ENCODE data around the gene PNMA5. TPM values are rescaled to one million over a fixed set of nuclear protein-coding genes. Genes with fewer than 3 reads are reported as not detected.

Gene PNMA5
- total RNA-seq, 4 donors from 2014 or later: not detected

DNA sequence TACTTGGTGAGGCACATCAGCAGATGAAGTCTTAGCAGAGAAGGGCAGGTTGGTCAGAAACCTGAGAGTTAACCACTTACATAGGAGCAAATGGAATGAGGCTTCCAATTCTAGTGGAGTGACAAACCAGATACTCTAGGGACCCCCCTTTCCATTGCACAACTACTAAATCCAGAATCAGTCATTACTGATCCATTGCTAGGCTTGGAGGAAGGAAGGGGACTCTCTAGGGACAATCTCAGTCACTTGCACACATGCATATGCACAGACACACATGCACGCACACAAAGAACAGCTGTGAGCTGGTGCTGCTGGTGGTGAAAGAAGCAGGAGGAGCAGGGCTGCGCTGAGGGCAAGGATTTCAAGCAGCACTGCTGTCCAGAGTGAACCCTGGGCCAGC, 25.7 kb downstream of the PNMA5 start:
- WGBS, 2 donors (ENCODE audit: low coverage in 1 of 2): 75% methylated on average over 2 of the region's 2 CpGs; no CpG with 5 or more reads in 1 of the 2 donors
- in situ Hi-C loops (cut with MboI; ENCODE audit: low pct_ligation_motif_present in 1 of 4, low pct_unique_long_range_greater_than_20kb in 1 of 4, low sequenced_read_pairs in 3 of 4): loop anchor here (25.0 kb wide), 4 partner anchors 544 to 1569 kb away; partner anchors contain the start of genes PNCK (in 4 of the 4), ARHGAP4 (in 1 of the 4), ATP2B3 (in 1 of the 4) and G6PD (in 1 of the 4)
- no peaks in the 10 kb centered on the region for H3K36me3 ChIP-seq
- no peak for DNase-seq
- intact Hi-C loops (cut with DNase I; ENCODE audit: low total_unique reads): no loop called here
- H3K4me1 ChIP-seq: no peaks in the 10 kb centered on the region
- no peak for TF ChIP-seq POLR2A (IDR thresholded peaks at IDR 0.05)
- no peak for TF ChIP-seq EP300 (IDR thresholded peaks at IDR 0.05; ENCODE audit: low read depth)
- TF ChIP-seq, protein P1, sequence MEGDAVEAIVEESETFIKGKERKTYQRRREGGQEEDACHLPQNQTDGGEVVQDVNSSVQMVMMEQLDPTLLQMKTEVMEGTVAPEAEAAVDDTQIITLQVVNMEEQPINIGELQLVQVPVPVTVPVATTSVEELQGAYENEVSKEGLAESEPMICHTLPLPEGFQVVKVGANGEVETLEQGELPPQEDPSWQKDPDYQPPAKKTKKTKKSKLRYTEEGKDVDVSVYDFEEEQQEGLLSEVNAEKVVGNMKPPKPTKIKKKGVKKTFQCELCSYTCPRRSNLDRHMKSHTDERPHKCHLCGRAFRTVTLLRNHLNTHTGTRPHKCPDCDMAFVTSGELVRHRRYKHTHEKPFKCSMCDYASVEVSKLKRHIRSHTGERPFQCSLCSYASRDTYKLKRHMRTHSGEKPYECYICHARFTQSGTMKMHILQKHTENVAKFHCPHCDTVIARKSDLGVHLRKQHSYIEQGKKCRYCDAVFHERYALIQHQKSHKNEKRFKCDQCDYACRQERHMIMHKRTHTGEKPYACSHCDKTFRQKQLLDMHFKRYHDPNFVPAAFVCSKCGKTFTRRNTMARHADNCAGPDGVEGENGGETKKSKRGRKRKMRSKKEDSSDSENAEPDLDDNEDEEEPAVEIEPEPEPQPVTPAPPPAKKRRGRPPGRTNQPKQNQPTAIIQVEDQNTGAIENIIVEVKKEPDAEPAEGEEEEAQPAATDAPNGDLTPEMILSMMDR (IDR thresholded peaks at IDR 0.05): no peak
- TF ChIP-seq POLR2AphosphoS5 (IDR thresholded peaks at IDR 0.05): no peak
- H3K9me3 ChIP-seq: no peaks in the 10 kb centered on the region
- no peak overlapping the region for H3K4me3 ChIP-seq
- H3K27me3 ChIP-seq: no peaks in the 10 kb centered on the region
- no peak overlapping the region for H3K27ac ChIP-seq

DNA sequence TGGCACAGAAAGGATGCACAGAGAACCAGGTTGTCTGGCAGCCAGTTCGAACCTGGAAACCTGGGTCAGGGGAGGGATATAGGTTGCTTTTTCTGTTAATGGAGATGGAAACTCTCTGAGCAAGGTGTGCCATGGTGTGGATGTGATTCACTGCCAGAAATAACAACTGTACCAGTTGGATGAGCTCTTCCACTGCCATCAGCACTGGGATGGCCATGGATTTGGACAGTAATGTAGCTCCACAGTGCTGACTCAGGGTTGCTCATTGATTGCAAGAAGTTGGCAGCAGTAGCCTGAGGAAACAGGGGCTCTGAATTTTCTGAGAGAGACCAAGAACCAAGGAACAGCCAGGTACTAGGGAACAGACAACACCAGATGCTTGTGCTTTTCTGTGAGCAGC, 33.8 kb downstream of the PNMA5 start:
- H3K27me3 ChIP-seq: no peaks in the 10 kb centered on the region
- no peak for DNase-seq
- intact Hi-C loops (cut with DNase I; ENCODE audit: low total_unique reads) (no loop called here), in situ Hi-C loops (cut with MboI; ENCODE audit: low pct_ligation_motif_present in 1 of 4, low pct_unique_long_range_greater_than_20kb in 1 of 4, low sequenced_read_pairs in 3 of 4) (loop anchor here (25.0 kb wide), 4 partner anchors 552 to 1577 kb away; partner anchors contain the start of genes PNCK (in 4 of the 4), ARHGAP4 (in 1 of the 4), ATP2B3 (in 1 of the 4) and G6PD (in 1 of the 4))
- no peaks in the 10 kb centered on the region for H3K36me3 ChIP-seq
- WGBS, 2 donors (ENCODE audit: low coverage in 1 of 2): 59% methylated on average over 1 of the region's 1 CpG; no CpG with 5 or more reads in 1 of the 2 donors
- peaks cover 0 to 4% (median 0%) of the 10 kb centered on the region in 4 donors for H3K4me1 ChIP-seq
- no peak overlapping the region for H3K4me3 ChIP-seq
- TF ChIP-seq, protein P1 (IDR thresholded peaks at IDR 0.05): no peak
- TF ChIP-seq EP300 (IDR thresholded peaks at IDR 0.05; ENCODE audit: low read depth): no peak
- TF ChIP-seq POLR2AphosphoS5 (IDR thresholded peaks at IDR 0.05): no peak
- TF ChIP-seq POLR2A (IDR thresholded peaks at IDR 0.05): no peak
- H3K27ac ChIP-seq: no peak overlapping the region
- no peaks in the 10 kb centered on the region for H3K9me3 ChIP-seq

DNA sequence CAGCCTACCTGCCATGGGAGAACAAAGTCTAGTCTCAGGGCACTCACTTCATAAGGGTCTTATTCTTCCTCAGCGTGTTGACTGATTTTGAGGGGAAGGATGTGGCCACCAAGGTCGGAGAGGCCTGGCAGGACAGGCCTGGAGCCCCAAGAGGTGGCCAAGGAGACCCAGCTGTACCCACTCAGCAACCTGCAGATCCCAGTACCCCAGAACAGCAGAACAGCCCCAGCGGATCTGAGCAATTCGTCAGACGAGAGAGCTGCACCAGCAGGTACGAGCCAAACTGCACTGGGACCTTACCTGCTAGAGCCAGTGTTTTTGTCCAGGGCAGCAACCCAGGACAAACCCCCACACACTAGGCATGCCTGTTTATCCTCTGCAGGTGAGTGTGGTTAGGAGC, 34.3 kb downstream of the PNMA5 start:
- no peaks in the 10 kb centered on the region for H3K9me3 ChIP-seq
- peaks cover 0 to 4% (median 0%) of the 10 kb centered on the region in 4 donors for H3K4me1 ChIP-seq
- H3K27ac ChIP-seq: no peak overlapping the region
- intact Hi-C loops (cut with DNase I; ENCODE audit: low total_unique reads): loop anchor here (5.0 kb wide), 1 partner anchor 1573 kb away; no protein-coding TSS in a partner anchor
- DNase-seq: no peak
- no peaks in the 10 kb centered on the region for H3K27me3 ChIP-seq
- WGBS, 2 donors (ENCODE audit: low coverage in 1 of 2): 72% methylated on average over 6 of the region's 6 CpGs; no CpG with 5 or more reads in 1 of the 2 donors
- TF ChIP-seq, protein P1 (IDR thresholded peaks at IDR 0.05): no peak
- H3K36me3 ChIP-seq: no peaks in the 10 kb centered on the region
- in situ Hi-C loops (cut with MboI; ENCODE audit: low pct_ligation_motif_present in 1 of 4, low pct_unique_long_range_greater_than_20kb in 1 of 4, low sequenced_read_pairs in 3 of 4): loop anchor here (25.0 kb wide), 4 partner anchors 553 to 1578 kb away; partner anchors contain the start of genes PNCK (in 4 of the 4), ARHGAP4 (in 1 of the 4), ATP2B3 (in 1 of the 4) and G6PD (in 1 of the 4)
- no peak overlapping the region for H3K4me3 ChIP-seq

DNA sequence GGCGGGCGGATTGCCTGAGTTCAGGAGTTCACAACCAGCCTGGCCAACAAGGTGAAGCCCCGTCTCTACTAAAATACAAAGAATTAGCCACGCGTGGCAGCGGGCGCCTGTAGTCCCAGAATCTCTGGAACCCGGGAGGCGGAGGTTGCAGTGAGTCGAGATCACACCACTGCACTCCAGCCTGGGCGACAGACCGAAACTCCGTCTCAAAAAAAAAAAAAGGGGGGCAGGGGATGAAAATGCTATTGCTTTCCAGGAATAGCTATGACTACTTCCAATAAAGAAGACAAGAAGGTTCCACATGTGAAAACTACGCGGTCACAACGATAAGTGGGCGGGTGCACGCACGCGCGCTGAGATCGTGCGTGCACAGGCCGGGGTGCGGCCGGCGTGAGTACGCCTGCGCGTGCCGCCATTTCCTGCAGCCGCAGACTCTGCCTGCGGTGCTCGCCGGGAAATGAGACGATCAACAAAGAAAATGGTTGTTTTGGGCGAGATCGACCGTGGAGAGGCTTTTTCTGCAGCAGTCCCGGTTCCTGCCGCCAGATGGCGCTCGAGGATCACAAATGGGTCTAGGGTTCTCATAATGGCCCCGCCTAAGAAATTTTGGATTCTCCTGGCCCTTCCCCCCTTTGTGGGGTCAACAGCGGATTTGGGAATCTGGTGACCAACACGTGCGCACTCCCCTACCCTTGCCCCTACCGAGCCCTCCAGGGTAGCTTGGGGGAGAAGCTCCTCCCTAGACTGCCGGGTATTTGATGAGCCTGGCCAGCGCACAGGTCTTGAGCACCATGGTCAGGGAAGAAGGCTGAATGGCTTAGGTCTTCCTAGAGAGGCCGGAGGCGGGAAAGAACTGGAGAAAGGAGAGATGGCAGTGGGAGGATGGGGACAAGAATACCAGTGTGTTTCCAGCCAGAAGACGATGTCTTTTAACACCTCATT, 35.1 kb downstream of the PNMA5 start:
- 47 to 100% methylated on average over 4 to 53 of the region's 53 CpGs for WGBS, 2 donors (ENCODE audit: low coverage in 1 of 2)
- TF ChIP-seq POLR2AphosphoS5 (IDR thresholded peaks at IDR 0.05) (peak in 1 of 3 donors; percentile 39), POLR2A (IDR thresholded peaks at IDR 0.05) (no peak)
- TF ChIP-seq, protein P1 (IDR thresholded peaks at IDR 0.05): peak; percentile 72 to 89 (median 88)
- H3K4me3 ChIP-seq: peak overlapping the region in 2 of 4 donors; percentile 18 to 29
- DNase-seq: peak; percentile 87
- in situ Hi-C loops (cut with MboI; ENCODE audit: low pct_ligation_motif_present in 1 of 4, low pct_unique_long_range_greater_than_20kb in 1 of 4, low sequenced_read_pairs in 3 of 4): loop anchor here (25.0 kb wide), 4 partner anchors 554 to 1579 kb away; partner anchors contain the start of genes PNCK (in 4 of the 4), ARHGAP4 (in 1 of the 4), ATP2B3 (in 1 of the 4) and G6PD (in 1 of the 4)
- no peaks in the 10 kb centered on the region for H3K36me3 ChIP-seq
- H3K27me3 ChIP-seq: no peaks in the 10 kb centered on the region
- peak overlapping the region; percentile 66 to 80 (median 74) for H3K27ac ChIP-seq
- no peaks in the 10 kb centered on the region for H3K9me3 ChIP-seq
- peaks cover 0 to 4% (median 0%) of the 10 kb centered on the region in 4 donors for H3K4me1 ChIP-seq
- intact Hi-C loops (cut with DNase I; ENCODE audit: low total_unique reads): loop anchor here (5.0 kb wide), 1 partner anchor 1574 kb away; no protein-coding TSS in a partner anchor
